HepG2 (cell line): ENCODE measurements around the gene UQCRHL. TPM values are rescaled to one million over a fixed set of nuclear protein-coding genes. Genes with fewer than 3 reads are reported as not detected.

Source experiments
- ATF7-NPFF ChIP-seq: sonication (generic); formaldehyde crosslinking; IDR thresholded peaks from 2 replicates; pipeline ENCODE4 v1.8.1; 2023; ENCODE audit warnings: mild to moderate bottlenecking, low read depth, missing genetic modification reagents, moderate library complexity
- CENPT ChIP-seq: sonication (generic); formaldehyde crosslinking; IDR thresholded peaks from 2 replicates; pipeline ENCODE4 v1.8.0; 2022; ENCODE audit warnings: low read depth, mild to moderate bottlenecking, moderate library complexity, missing genetic modification reagents
- FOSL2 ChIP-seq: sonication (generic); formaldehyde crosslinking; IDR thresholded peaks from 2 replicates; pipeline ENCODE4 v1.4.0; 2020; ENCODE audit warnings: missing genetic modification reagents
- KDM6A ChIP-seq: IDR thresholded peaks from 2 replicates; pipeline ENCODE4 v1.6.1; 2016; ENCODE audit warnings: low read depth
- MTF2 ChIP-seq: sonication (generic); formaldehyde crosslinking; IDR thresholded peaks from 2 replicates; pipeline ENCODE4 v1.5.0; 2020; ENCODE audit warnings: missing genetic modification reagents, borderline replicate concordance
- PHF8 ChIP-seq: sonication (generic); formaldehyde crosslinking; IDR thresholded peaks from 2 replicates; pipeline ENCODE4 v1.5.0; 2020; ENCODE audit warnings: missing genetic modification reagents
- PLRG1 ChIP-seq: fragments of 450-650 bp; conservative IDR thresholded peaks from 2 replicates; pipeline ENCODE4 v1.6.1; 2016
- RAD21 ChIP-seq: fragments of 450-650 bp; formaldehyde crosslinking; IDR thresholded peaks from 2 replicates; pipeline ENCODE4 v1.5.0; 2020; ENCODE audit warnings: mild to moderate bottlenecking
- RAD51 ChIP-seq: fragments of 450-650 bp; IDR thresholded peaks from 2 replicates; pipeline ENCODE4 v1.6.1; 2016; ENCODE audit warnings: borderline replicate concordance
- RBM39 ChIP-seq: fragments of 200-400 bp; formaldehyde crosslinking; IDR thresholded peaks from one replicate; pipeline ENCODE4 v1.6.1; 2018; ENCODE audit warnings: antibody characterized with exemption, mild to moderate bottlenecking, low read depth, low read length; ENCODE audit not compliant: poor library complexity, severe bottlenecking
- TMF1 ChIP-seq: sonication (generic); formaldehyde crosslinking; IDR thresholded peaks from 2 replicates; pipeline ENCODE4 v1.8.1; 2022; ENCODE audit warnings: low read depth, missing genetic modification reagents
- UBTF ChIP-seq: sonication (generic); formaldehyde crosslinking; IDR thresholded peaks from 2 replicates; pipeline ENCODE4 v1.4.0; 2020; ENCODE audit warnings: mild to moderate bottlenecking, missing genetic modification reagents
- ZBED4 ChIP-seq: sonication (generic); formaldehyde crosslinking; IDR thresholded peaks from 2 replicates; pipeline ENCODE4 v1.4.0; 2020; ENCODE audit warnings: missing genetic modification reagents, borderline replicate concordance
- ZBTB49 ChIP-seq: sonication (generic); formaldehyde crosslinking; IDR thresholded peaks from 2 replicates; pipeline ENCODE4 v1.4.0; 2020; ENCODE audit warnings: missing genetic modification reagents, borderline replicate concordance
- ZMAT3 ChIP-seq: sonication (generic); formaldehyde crosslinking; conservative IDR thresholded peaks from 2 replicates; pipeline ENCODE4 v1.7.0; 2021; ENCODE audit warnings: missing genetic modification reagents
- ZNF441 ChIP-seq: sonication (generic); formaldehyde crosslinking; IDR thresholded peaks from 2 replicates; pipeline ENCODE4 v1.7.0; 2021; ENCODE audit warnings: missing genetic modification reagents, borderline replicate concordance
- ZNF446 ChIP-seq: sonication (generic); formaldehyde crosslinking; IDR thresholded peaks from 2 replicates; pipeline ENCODE4 v1.5.0; 2020; ENCODE audit warnings: mild to moderate bottlenecking, missing genetic modification reagents
- ZNF530 ChIP-seq: sonication (generic); formaldehyde crosslinking; IDR thresholded peaks from 2 replicates; pipeline ENCODE4 v1.5.0; 2020; ENCODE audit warnings: low read depth, mild to moderate bottlenecking, missing genetic modification reagents
- ZNF784 ChIP-seq: sonication (generic); formaldehyde crosslinking; IDR thresholded peaks from 2 replicates; pipeline ENCODE4 v1.5.1; 2020; ENCODE audit warnings: missing genetic modification reagents, mild to moderate bottlenecking, borderline replicate concordance
- polyA plus RNA-seq, 8 experiments: library from polyadenylated mRNA; depleted of rRNA in 3 of 8; stranded (reverse) in 7 of 8; unstranded in 1 of 8; fragments of >200 nt; fragmentation: Illumina TruSeq in 4 of 8; extraction: Trizol in 4 of 8; gene quantifications; 2 replicates each; pipeline versions ENCODE4 v1.2.1 to v1.2.3, GENCODE V29; 2011 to 2016; ENCODE audit warnings: low read depth in 4 of 8, missing spikeins in 1 of 8, mixed read lengths in 1 of 8; ENCODE audit not compliant: insufficient read depth in 1 of 8
- total RNA-seq, 5 experiments: library from RNA; depleted of rRNA; stranded (reverse); fragments of >200 nt; fragmentation: Illumina TruSeq; extraction: Trizol; gene quantifications; 2 replicates each; pipeline ENCODE4 v1.2.3, GENCODE V29; 2016; ENCODE audit warnings: low read depth in 1 of 5

UQCRHL gene
- total and polyA plus RNA-seq, 2 of the 13 experiments (the other 11 are each of a cell fraction or from before 2014, with no cell fraction given) = 1.8 to 2.3 TPM

- peak; percentile 33; the same call in 1 of the 2 replicates for TF ChIP-seq UBTF
- TF ChIP-seq ZBED4 (CRISPR knock-in tag) = no peak
- TF ChIP-seq ZNF446 (CRISPR knock-in tag) = peak; percentile 69; the same call in 1 of the 2 replicates
- no peak for TF ChIP-seq RAD51
- TF ChIP-seq ZNF784 (CRISPR knock-in tag) = no peak
- TF ChIP-seq PLRG1 = no peak
- TF ChIP-seq ATF7-NPFF (CRISPR knock-in tag) = 0 out of 2 replicates have a peak, but pooled peaks have one; percentile 7
- no peak for TF ChIP-seq KDM6A (CRISPR knock-in tag)
- TF ChIP-seq RAD21 (CRISPR knock-in tag) = peak; percentile 12; the same call in 1 of the 2 replicates
- no peak for TF ChIP-seq FOSL2 (CRISPR knock-in tag)
- TF ChIP-seq RBM39 = peak; percentile 28
- peak; percentile 8 for TF ChIP-seq PHF8 (CRISPR knock-in tag)
- TF ChIP-seq MTF2 (CRISPR knock-in tag) = 0 out of 2 replicates have a peak, but pooled peaks have one; percentile 40
- TF ChIP-seq ZNF530 (CRISPR knock-in tag) = no peak
- TF ChIP-seq ZNF441 (CRISPR knock-in tag) = 0 out of 2 replicates have a peak, but pooled peaks have one; percentile 8
- 0 out of 2 replicates have a peak, but pooled peaks have one; percentile 0 for TF ChIP-seq TMF1
- TF ChIP-seq ZBTB49 (CRISPR knock-in tag) = no peak
- no peak for TF ChIP-seq ZMAT3 (CRISPR knock-in tag)
- 0 out of 2 replicates have a peak, but pooled peaks have one; percentile 20 for TF ChIP-seq CENPT (CRISPR knock-in tag)
Observed at GRCh38 chr1:15848143-15848928, 40.9 kb upstream of the UQCRHL start (continued).
